ENCODE results near the gene UST. TPM values are rescaled to one million over a fixed set of nuclear protein-coding genes. Genes with fewer than 3 reads are reported as not detected.

Gene UST
- total and polyA plus RNA-seq, 9 of the 15 experiments (the other 6 are each of a cell fraction or from before 2014, with no cell fraction given), result 0.04 to 0.10 TPM; not detected in 7

DNA sequence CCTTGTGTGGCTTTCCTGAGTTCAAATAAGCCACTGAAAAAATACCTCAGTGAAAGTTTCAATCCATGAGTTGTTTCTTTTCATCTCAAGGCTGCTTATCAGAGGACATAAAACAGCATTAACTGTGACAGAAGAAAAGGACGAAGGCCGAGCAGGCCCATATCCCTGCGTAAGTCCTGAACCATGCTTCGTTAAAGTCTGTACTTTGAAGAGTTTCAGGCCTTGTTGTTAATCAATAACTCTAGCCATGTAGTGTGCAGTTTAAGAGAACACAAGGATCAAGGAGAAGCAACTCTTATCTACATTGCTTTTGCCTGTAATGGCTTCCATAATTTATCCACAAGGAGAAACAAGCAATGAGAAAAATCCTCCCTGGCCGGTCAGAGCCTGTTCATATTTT is 165.4 kb downstream of the UST start:
- POLR2A ChIA-PET, result interaction anchor here (1.2 kb wide), 1 partner anchor 15 kb away, joined by 3 read pairs; no protein-coding TSS in a partner anchor
- TF ChIP-seq XRCC4 (IDR thresholded peaks at IDR 0.05; ENCODE audit: extremely low read depth, insufficient read depth, insufficient read length), result no peak
- TF ChIP-seq NR3C1 (CRISPR knock-in tag; IDR thresholded peaks at IDR 0.05), result no peak
- TF ChIP-seq HOMEZ (CRISPR knock-in tag; IDR thresholded peaks at IDR 0.05), result no peak
- no peak for TF ChIP-seq ZNF766 (CRISPR knock-in tag; conservative IDR thresholded peaks at IDR 0.05)
- TF ChIP-seq CCAR2 (IDR thresholded peaks at IDR 0.05; ENCODE audit: low read depth, low read length), result no peak
- no peak for TF ChIP-seq STAT6 (CRISPR knock-in tag; IDR thresholded peaks at IDR 0.05)
- TF ChIP-seq ZZZ3 (IDR thresholded peaks at IDR 0.05), result no peak
- TF ChIP-seq REST (IDR thresholded peaks at IDR 0.05; ENCODE audit: borderline replicate concordance), result no peak
- no peak for TF ChIP-seq REST (CRISPR knock-in tag; IDR thresholded peaks at IDR 0.05; ENCODE audit: low read depth)
- no peak for TF ChIP-seq NCOA2 (IDR thresholded peaks at IDR 0.05; ENCODE audit: partially characterized antibody in 2 of 2)
- TF ChIP-seq ZNF232 (CRISPR knock-in tag; IDR thresholded peaks at IDR 0.05), result no peak

More for the DNA sequence above, 165.4 kb downstream of the UST start:
- CTCF ChIA-PET (ENCODE audit: low intra/inter-chr PET ratio), result no interaction called here
- Histone ChIP-seq H3K27ac (ENCODE audit: extremely low read depth, low read depth, low read length) (no peak overlapping the region), H3K4me2 (ENCODE audit: insufficient read depth, low read length) (no peak overlapping the region), H3K79me2 (ENCODE audit: control insufficient read depth, insufficient read depth, low read length) (no peaks in the 10 kb centered on the region), H3K9ac (ENCODE audit: insufficient read depth in 1 of 2, low read depth in 2 of 2, low read length in 2 of 2) (no peak overlapping the region), H3K4me1 (replicated peaks in 1 of 2; ENCODE audit: control insufficient read depth in 2 of 2, insufficient read depth in 2 of 2, low read length in 2 of 2) (no peaks in the 10 kb centered on the region), H4K20me1 (replicated peaks; ENCODE audit: control insufficient read depth, insufficient read depth, low read length) (no peaks in the 10 kb centered on the region), H3K9me3 (replicated peaks; ENCODE audit: control insufficient read depth, insufficient read depth, low read depth, low read length) (no peaks in the 10 kb centered on the region), H2AFZ (ENCODE audit: low read depth, low read length) (no peak overlapping the region), H3K36me3 (ENCODE audit: control insufficient read depth, insufficient read depth, low read length) (no peaks in the 10 kb centered on the region), H3K27me3 (ENCODE audit: control insufficient read depth in 2 of 2, insufficient read depth in 2 of 2, low read length in 2 of 2) (peaks cover 2 to 20% of the 10 kb centered on the region in 2 experiments), H3K9me1 (ENCODE audit: control insufficient read depth, insufficient read depth, low read length) (no peaks in the 10 kb centered on the region), H3K4me3 (no peak overlapping the region)
- intact Hi-C loops (cut with micrococcal nuclease) (loop anchor here (1.0 kb wide), 1 partner anchor 32 kb away; no protein-coding TSS in a partner anchor), in situ Hi-C loops (cut with MboI) (no loop called here)
- no peak for FAIRE-seq
- ATAC-seq, result no peak
- DNase-seq (ENCODE audit: extremely low read depth in 1 of 4, low spot score in 3 of 4), result no peak
- WGBS (ENCODE audit: insufficient coverage, low coverage, missing lambda C conversion rate), result 0% methylated on average over 5 of the region's 5 CpGs
- no TSS peak for BruUV-seq (replicated peaks)
